ENCODE data around the gene UROS.
A peak's percentile ranks its signal among the peaks of the same experiment; 100 is the strongest.

UROS gene

DNA sequence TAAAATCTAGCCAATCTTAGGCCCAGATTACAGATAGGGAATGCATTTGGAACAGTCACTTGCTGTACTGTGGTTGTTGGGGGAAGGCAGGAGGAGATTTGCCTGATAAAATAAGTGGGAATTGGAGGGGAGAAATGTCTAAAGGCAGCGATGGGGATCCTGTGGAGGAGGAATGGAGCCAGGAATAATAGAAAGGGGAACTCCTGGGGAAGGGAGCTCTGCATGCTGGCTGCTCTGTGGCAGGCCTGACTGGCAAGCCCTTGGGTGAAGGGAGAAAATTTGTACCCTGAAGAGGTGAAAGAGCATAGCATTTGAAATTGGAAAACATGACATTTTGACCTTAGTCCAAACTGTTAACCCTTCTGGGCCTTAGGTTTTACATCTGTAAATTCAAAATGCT is 61.1 kb downstream of the UROS start:
- no peak for DNase-seq

DNA sequence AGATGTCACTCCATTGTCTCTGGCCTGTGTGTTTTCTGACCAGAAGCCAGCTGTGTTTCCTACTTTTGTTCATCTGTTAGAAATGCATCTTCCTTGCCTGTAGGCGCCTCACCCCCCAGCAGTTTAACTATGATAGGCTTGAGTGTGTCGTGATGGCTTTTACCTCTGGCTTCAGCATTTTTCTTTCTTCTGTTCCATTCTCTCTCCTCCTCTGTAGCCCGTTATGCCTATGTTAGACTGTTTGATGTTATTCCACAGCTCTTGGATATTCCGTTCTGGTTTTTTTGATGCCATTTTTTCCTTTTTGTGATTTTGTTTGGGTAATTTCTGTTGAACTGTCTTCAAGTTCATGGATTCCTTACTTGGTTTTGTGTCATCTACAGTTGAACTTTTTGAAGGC is 65.3 kb downstream of the UROS start:
- no peak for DNase-seq

DNA sequence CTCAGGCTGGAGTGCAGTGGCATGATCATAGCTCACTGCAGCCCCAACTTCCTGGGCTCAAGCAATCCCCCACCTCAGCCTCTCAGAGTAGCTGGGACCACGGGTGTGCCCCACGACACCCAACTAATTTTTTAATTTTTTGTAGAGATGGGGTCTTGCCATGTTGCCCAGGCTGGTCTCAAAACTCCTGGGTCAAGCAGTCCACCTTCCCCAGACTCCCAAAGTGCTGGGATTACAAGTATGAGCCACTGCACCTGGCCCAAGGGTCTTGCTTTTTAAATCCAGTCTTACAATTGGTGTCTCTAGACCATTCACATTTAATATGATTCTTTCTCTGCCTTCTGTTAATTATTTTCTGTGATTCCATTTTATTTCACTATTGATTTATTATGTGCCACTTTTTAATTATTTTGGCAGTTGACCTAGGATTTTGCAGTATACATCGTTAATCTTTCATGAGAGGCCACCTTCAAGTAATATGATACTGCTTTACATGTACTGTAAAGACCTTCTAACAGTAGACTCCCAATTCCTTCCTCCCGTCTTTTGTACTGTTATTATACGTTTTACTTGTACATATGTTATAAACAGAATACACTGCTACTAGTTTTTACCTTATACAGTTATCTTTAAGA is 66.1 kb downstream of the UROS start:
- DNase-seq, result no peak

DNA sequence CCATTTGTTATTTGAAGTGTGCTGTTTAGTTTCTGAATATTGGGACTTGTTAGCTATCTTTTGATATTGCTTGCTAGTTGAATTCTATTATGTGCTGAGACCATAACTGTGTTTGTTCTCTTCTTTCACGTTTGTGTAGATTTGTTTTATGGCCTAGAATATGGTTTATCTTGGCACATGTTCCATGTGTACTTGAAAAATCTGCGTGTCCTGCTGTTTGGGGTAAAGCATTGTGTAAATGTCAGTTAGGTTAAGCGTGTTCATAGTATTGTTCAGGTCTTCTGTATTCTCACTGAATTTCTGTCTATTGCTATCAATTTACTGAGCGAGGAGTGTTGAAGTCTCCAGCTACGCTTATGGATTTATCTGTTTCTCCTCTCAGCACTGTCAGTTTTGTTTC is 66.9 kb downstream of the UROS start:
- peak; percentile 42 for DNase-seq

DNA sequence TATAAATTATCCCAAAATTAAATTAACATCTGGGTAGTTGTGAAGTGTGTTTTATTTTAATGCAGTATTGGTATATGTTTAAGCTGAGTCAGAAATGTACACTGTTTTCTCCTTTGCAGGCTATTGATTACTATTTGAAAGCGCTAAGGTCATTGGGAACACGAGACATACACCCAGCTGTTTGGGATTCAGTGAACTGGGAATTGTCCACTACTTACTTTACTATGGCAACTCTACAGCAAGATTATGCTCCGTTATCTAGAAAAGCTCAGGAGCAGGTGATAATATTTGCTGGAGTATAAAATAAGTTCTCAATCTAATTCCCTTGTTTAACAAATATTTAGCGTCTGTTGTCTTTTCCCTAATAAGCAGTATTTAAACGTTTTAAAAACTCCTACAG is 75.6 kb downstream of the UROS start:
- DNase-seq, result no peak

DNA sequence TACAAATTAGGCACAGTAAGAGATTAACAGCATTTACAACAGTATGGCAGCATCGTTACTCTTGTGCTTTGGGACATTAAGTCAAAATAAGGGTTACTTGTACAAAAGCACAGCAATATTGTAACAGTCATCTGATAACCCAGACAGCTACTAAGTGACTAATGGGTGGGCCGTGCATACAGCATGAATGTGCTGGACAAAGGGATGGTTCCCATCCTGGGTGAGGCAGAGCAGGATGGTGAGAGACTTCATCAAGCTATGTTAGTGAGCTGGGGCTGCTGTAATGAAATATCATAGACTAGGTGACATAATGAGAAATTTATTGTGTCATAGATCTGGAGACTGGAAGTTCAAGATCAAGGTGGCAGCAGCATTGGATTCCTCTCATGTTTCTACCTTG is 78.1 kb downstream of the UROS start:
- no peak for DNase-seq

DNA sequence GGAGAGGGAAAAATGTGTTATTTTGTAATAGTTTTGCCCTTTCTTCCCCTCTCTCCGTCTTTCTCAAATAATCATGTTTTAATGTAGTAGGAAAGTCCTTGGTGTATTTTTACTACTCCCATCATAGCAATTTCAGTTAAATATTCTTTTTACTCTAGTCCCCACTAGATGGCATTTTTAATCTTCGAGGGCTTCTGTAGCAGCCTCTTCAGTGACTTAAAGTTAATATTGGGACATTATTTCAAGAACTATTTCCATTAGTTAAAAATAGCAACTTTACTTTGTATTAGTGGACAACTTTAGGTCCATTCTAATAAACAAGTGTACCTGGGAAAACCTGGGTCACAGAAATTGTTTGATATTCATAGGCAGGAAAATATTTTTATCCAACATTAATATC is 80.6 kb downstream of the UROS start:
- no peak for DNase-seq

DNA sequence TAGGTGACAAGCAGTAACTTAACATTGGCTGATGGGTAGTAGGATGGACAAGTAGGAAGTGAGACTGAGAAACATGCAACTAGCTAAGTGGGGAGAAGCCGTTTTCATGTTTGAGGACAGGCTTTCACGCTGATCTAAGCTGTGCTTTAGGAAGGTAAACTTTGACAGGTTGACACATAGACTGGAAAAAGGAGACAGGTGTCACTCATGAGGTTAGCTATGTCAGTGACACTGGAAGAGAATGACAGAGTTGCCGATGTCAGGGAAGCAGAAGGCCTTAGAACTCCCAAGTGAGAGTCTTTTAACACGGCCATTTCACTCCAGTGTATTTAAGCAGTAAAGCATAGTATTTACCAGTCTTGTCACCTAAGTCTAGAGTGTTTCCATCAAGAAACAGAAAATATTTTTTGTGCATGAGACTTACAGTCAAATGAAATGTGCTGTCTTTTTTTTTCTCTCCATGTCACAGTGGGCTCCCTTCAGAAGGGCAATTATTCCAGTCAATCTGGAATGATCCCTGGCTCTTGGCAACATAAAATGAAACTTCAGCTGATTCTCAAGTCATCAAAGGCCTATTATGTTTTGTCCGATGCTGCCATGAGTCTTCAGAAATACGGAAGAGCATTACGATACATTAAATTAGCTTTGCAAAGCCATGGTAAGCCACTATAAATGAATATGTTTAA is 82.9 kb downstream of the UROS start:
- no peak for DNase-seq
